ENCODE data around the gene SEMG2.

The SEMG2 gene

GRCh38 chr20:45221076-45221475, at the start of gene SEMG2:
Gene SEMG2, plus strand, starts transcription at chr20:45221373. Its CDS starts 17 bp downstream, at chr20:45221390.
- no peak for DNase-seq (ENCODE audit: insufficient read length, low spot score)

DNA sequence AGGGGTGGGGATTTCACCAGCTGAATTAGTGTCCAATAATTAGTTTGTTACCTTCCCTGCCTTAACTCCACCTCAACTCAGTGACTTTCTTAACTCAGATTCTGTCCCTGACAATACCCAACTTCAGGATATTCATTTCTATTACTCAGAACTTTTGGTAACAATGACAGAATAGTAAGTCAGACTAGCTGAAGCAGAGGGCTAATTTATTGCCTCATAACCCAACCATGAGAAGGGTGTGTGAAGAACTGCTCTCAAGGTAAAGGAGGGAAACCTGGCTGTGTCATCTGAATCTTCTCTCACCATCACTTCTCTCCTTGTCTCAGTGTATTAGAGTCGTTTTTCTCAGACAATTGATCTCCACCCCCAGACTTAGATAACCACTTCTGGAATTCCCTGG, 47.7 kb upstream of the SEMG2 start:
- DNase-seq (ENCODE audit: insufficient read length, low spot score) (no peak), FAIRE-seq (peak; percentile 67)

More at GRCh38 chr20:45221076-45221475, at the start of gene SEMG2:
- peak; percentile 16 for FAIRE-seq

DNA sequence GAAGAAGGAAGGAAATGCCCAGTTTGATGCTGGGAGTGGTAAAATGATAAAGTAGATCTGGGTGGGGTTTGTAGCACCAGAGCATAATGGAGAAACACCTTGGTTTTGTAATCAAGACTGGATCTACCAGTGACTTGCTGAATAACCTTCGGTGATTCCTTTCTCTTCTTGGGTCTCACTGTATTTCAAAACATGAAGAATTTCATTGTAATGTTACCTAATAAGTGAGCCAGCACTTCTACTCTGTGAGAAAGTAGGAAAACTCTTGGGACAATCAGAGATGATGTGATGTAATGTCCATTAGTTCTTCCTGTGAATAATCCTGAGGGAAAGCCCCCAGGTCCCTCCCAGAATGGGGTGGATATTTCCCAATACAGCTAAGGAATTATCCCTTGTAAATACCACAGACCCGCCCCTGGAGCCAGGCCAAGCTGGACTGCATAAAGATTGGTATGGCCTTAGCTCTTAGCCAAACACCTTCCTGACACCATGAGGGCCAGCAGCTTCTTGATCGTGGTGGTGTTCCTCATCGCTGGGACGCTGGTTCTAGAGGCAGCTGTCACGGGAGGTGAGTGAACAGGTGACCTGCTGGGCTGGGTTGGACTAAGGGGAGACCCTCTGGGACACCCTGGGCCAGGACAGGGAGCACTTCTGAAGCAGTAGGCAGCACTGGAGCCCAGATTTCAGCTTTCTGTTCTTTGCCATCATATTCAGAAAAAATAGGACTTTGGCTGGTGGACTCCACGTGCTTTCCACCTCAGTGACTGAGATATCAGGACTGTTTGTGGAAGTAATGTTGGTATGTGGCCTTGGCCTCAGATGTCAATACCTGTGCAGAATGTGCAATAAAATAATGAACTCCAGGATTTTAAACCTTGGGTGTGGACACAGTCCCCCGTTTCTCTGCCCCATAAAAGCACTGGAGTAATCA, 46.5 kb upstream of the SEMG2 start, which contains the start of gene PI3:
TSS of gene PI3 (plus strand) at position 469 of the 931 bp plus-strand sequence. CDS start at position 490, 21 bp downstream.
- no peak for DNase-seq (ENCODE audit: insufficient read length, low spot score)
- FAIRE-seq = peak; percentile 85

GRCh38 chr20:45176526-45177267, 44.5 kb upstream of the SEMG2 start:
- DNase-seq (ENCODE audit: insufficient read length, low spot score) = no peak
- peak; percentile 20 for FAIRE-seq

- DNase-seq (ENCODE audit: insufficient read length, low spot score) (no peak), FAIRE-seq (no peak)
Observed at GRCh38 chr20:45179166-45179565, 42.0 kb upstream of the SEMG2 start.

GRCh38 chr20:45181639-45182038, 39.5 kb upstream of the SEMG2 start:
- DNase-seq (ENCODE audit: insufficient read length, low spot score) (no peak), FAIRE-seq (no peak)

- no peak for FAIRE-seq
Observed at GRCh38 chr20:45183084-45183483, 38.1 kb upstream of the SEMG2 start.

GRCh38 chr20:45187693-45188092, 33.5 kb upstream of the SEMG2 start:
- FAIRE-seq = no peak
- DNase-seq (ENCODE audit: insufficient read length, low spot score) = no peak

More at GRCh38 chr20:45183084-45183483, 38.1 kb upstream of the SEMG2 start:
- no peak for DNase-seq (ENCODE audit: insufficient read length, low spot score)

DNA sequence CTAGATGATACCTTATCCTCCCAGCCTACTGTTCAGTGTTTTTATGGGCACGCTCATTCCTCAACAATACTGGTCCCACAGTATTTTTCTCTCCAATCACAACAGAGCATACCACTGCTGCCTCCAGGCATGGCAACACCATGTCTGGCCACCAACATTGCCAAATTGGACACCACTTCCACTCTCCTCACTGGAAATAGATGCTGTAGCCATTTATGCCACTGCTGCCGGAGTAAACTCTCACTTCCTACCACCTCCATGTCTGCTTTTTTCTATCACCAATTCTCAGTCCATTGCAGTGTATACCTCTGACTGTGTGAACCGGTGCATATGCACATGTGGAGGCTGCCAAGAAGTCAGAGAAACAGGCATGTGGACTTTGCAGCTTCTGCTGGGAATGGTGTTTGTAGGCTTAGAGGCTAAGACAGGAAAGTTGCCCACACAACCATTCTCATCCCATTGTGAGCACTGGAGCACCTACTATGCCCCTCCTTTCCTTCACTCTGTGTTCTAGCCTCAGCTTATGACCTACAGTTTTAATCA, 32.0 kb upstream of the SEMG2 start:
- DNase-seq (ENCODE audit: insufficient read length, low spot score) = no peak
- peak; percentile 94 for FAIRE-seq

GRCh38 chr20:45189861-45190260, 31.3 kb upstream of the SEMG2 start:
- FAIRE-seq = no peak
- no peak for DNase-seq (ENCODE audit: insufficient read length, low spot score)

GRCh38 chr20:45191926-45192325, 29.2 kb upstream of the SEMG2 start:
- peak; percentile 23 for FAIRE-seq

GRCh38 chr20:45193331-45193730, 27.8 kb upstream of the SEMG2 start:
- FAIRE-seq (peak; percentile 51), DNase-seq (ENCODE audit: insufficient read length, low spot score) (no peak)

More at GRCh38 chr20:45191926-45192325, 29.2 kb upstream of the SEMG2 start:
- DNase-seq (ENCODE audit: insufficient read length, low spot score) = no peak

- FAIRE-seq = peak; percentile 84
Observed at GRCh38 chr20:45206725-45207124, 14.4 kb upstream of the SEMG2 start, which contains the start of gene SEMG1. Gene SEMG1, plus strand, starts transcription at chr20:45207033. Its CDS starts 21 bp downstream, at chr20:45207054.

GRCh38 chr20:45209924-45210323, 11.2 kb upstream of the SEMG2 start:
- no peak for DNase-seq (ENCODE audit: insufficient read length, low spot score)

More at GRCh38 chr20:45206725-45207124, 14.4 kb upstream of the SEMG2 start, which contains the start of gene SEMG1:
- no peak for DNase-seq (ENCODE audit: insufficient read length, low spot score)

GRCh38 chr20:45211569-45212474, 9.4 kb upstream of the SEMG2 start:
- DNase-seq (ENCODE audit: insufficient read length, low spot score) (no peak), FAIRE-seq (peak; percentile 83)

More at GRCh38 chr20:45209924-45210323, 11.2 kb upstream of the SEMG2 start:
- peak; percentile 4 for FAIRE-seq

DNA sequence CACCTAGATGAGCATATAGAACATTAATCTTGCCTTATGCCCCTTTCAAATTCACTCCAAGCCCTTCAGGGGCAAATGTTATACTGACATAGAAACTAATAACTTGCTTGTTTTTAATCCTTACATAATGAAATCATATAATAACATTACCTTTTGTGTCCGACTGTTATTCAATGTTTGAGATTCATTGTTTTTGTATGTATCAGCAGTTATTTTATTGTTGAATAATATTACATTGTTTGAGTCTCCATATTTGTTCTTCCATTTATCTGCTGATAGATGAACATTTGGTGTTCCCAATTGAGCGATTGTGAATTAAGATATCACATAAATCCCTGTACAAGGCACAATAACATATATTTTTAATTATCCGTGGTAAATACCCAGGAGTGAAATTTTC, 8.3 kb upstream of the SEMG2 start:
- FAIRE-seq = peak; percentile 44

GRCh38 chr20:45218124-45218523, 3.0 kb upstream of the SEMG2 start:
- DNase-seq (ENCODE audit: insufficient read length, low spot score) = no peak
- FAIRE-seq = peak; percentile 93

More for the DNA sequence above, 8.3 kb upstream of the SEMG2 start:
- no peak for DNase-seq (ENCODE audit: insufficient read length, low spot score)

DNA sequence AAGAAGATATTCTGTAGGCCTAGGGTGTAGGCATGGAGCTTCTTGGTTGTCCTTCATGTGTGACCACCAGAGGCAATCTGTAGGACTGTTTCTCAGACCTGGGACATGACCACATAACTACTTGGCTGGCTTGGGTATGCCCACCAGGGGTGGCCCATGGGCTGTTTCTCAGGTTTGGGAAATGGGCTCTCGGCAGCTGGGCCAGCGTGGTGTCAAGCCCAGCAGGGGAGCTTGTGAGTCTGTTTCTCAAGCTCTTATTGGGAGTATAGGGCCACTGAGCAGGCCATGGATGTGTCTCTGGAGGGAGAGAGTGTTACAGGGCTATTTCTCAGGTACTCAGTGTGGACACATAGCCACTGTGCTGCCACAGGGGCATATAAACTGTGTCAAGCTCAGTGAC, 2.5 kb upstream of the SEMG2 start:
- FAIRE-seq = no peak
- DNase-seq (ENCODE audit: insufficient read length, low spot score) = no peak

GRCh38 chr20:45223136-45223535, 2.0 kb downstream of the SEMG2 start:
- no peak for DNase-seq (ENCODE audit: insufficient read length, low spot score)
- FAIRE-seq = peak; percentile 81

DNA sequence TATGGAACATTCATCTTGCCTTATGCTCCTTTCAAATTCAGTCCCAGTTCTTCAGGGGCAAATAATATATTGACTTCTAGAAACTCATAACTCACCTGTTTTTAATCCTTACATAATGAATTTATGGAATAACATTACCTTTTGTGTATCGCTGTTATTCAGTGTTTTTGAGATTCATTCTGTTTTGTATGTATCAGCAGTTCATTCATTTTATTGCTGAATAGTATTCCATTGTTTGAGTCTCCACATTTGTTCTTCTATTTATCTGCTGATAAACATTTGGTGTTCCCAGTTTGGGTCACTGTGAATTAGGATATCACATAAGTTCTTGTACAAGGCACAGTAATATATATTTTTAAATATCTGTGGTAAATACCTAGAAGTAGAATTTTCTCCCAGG, 5.1 kb downstream of the SEMG2 start:
- FAIRE-seq = no peak

More for the DNA sequence above, 5.1 kb downstream of the SEMG2 start:
- DNase-seq (ENCODE audit: insufficient read length, low spot score) = no peak
